Chondrocyte (in vitro differentiated cells): ENCODE results near the gene RTN4IP1. TPM values are rescaled to one million over a fixed set of nuclear protein-coding genes. Genes with fewer than 3 reads are reported as not detected.

Experiments
- DNase-seq: peaks from one replicate; pipeline ENCODE4 v3.0.0; 2021; ENCODE audit warnings: mixed read lengths, low spot score
- H3K27ac Mint-ChIP-seq: one replicate; pipeline ENCODE4 v1.8.0; 2021; ENCODE audit warnings: mild to moderate bottlenecking, moderate library complexity, mixed read lengths; ENCODE audit not compliant: unreplicated experiment
- H3K27me3 Mint-ChIP-seq: 2 replicates; pipeline ENCODE4 v1.8.0; 2021; ENCODE audit warnings: low read depth, mixed read lengths
- H3K36me3 Mint-ChIP-seq: 2 replicates; pipeline ENCODE4 v1.8.0; 2021; ENCODE audit warnings: low read depth, mixed read lengths
- H3K4me1 Mint-ChIP-seq: 2 replicates; pipeline ENCODE4 v1.8.0; 2021; ENCODE audit warnings: low read depth, mild to moderate bottlenecking, mixed read lengths
- H3K4me3 Mint-ChIP-seq: one replicate; pipeline ENCODE4 v1.8.0; 2021; ENCODE audit warnings: mild to moderate bottlenecking, moderate library complexity, mixed read lengths; ENCODE audit not compliant: unreplicated experiment
- H3K9me3 Mint-ChIP-seq: 2 replicates; pipeline ENCODE4 v1.8.0; 2021; ENCODE audit warnings: low read depth, mixed read lengths
- total RNA-seq: library from RNA; stranded (reverse); gene quantifications from 3 replicates; pipeline ENCODE4 v1.2.1, GENCODE V29; 2021
- TF ChIP-seq, protein P1 (sequence below): fragments of 200-600 bp; sonication (generic); IDR thresholded peaks from 2 replicates; pipeline ENCODE4 v1.5.0; 2021; ENCODE audit warnings: antibody characterized with exemption, mild to moderate bottlenecking, moderate library complexity

The RTN4IP1 gene
- total RNA-seq, 1 donor from 2014 or later, result 3.7 TPM

DNA sequence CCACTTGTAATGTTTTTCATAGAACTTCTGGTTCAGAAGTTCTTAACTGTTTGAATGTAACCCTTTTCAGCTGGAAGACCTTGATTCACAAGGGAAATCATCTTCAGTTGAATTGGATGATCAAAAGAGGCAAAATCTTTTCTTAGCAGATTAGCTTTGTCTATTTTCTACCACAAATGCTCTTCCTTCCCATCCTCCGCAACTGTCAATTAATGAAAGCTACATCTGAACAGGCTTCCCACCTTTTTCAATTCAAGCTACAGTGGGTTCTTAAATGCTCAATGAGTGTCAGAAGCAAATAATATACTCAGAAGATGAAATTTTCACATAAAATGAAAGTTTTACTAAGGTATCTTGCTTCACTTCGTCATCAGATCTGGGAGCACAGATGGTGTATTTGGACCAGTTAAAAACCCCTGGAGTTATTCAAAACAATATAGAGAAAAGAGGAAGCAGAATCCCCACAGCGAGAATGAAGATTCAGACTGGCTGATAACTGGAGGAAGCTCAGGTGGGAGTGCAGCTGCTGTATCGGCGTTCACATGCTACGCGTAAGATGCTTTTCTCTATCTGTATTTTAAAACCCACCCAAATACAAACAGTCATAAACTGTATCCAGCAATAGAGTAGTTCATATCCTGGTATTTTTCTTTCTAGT, 19.5 kb upstream of the RTN4IP1 start:
- TF ChIP-seq, protein P1, sequence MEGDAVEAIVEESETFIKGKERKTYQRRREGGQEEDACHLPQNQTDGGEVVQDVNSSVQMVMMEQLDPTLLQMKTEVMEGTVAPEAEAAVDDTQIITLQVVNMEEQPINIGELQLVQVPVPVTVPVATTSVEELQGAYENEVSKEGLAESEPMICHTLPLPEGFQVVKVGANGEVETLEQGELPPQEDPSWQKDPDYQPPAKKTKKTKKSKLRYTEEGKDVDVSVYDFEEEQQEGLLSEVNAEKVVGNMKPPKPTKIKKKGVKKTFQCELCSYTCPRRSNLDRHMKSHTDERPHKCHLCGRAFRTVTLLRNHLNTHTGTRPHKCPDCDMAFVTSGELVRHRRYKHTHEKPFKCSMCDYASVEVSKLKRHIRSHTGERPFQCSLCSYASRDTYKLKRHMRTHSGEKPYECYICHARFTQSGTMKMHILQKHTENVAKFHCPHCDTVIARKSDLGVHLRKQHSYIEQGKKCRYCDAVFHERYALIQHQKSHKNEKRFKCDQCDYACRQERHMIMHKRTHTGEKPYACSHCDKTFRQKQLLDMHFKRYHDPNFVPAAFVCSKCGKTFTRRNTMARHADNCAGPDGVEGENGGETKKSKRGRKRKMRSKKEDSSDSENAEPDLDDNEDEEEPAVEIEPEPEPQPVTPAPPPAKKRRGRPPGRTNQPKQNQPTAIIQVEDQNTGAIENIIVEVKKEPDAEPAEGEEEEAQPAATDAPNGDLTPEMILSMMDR, result no peak
- DNase-seq, result no peak
- H3K9me3 Mint-ChIP-seq, result no peaks in the 10 kb centered on the region
- no peak overlapping the region for H3K4me3 Mint-ChIP-seq
- H3K4me1 Mint-ChIP-seq, result no peaks in the 10 kb centered on the region
- H3K27me3 Mint-ChIP-seq, result no peaks in the 10 kb centered on the region
- H3K36me3 Mint-ChIP-seq, result peaks cover 17% of the 10 kb centered on the region
- no peak overlapping the region for H3K27ac Mint-ChIP-seq

- H3K27me3 Mint-ChIP-seq, result no peaks in the 10 kb centered on the region
- no peak for DNase-seq
- peaks cover 6% of the 10 kb centered on the region for H3K4me1 Mint-ChIP-seq
- TF ChIP-seq, protein P1, result no peak
- H3K4me3 Mint-ChIP-seq, result no peak overlapping the region
- no peak overlapping the region for H3K27ac Mint-ChIP-seq
- H3K36me3 Mint-ChIP-seq, result peaks cover 19% of the 10 kb centered on the region
- no peaks in the 10 kb centered on the region for H3K9me3 Mint-ChIP-seq
These were observed 13.8 kb upstream of the RTN4IP1 start for GRCh38 chr6:106643061-106643460.

DNA sequence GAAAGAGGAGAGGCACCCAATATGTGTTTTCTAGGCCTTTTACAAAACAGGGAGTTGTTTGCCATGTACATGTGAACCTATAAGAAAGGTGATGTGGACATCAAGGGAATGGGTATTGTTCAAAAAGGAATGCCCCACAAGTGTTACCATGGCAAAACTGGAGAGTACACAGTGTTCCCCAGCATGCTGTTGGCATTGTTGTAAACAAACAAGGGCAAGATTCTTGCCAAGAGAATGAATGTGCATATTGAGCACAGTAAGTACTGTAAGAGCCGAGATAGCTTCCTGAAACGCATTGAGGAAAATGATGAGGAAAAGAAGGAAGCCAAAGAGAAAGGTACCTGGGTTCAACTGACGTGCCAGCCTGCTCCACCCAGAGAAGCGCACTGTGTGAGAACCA, 13.2 kb upstream of the RTN4IP1 start:
- H3K27ac Mint-ChIP-seq, result no peak overlapping the region
- H3K4me3 Mint-ChIP-seq, result no peak overlapping the region
- no peak for DNase-seq
- peaks cover 6% of the 10 kb centered on the region for H3K4me1 Mint-ChIP-seq
- no peaks in the 10 kb centered on the region for H3K27me3 Mint-ChIP-seq
- H3K36me3 Mint-ChIP-seq, result peaks cover 19% of the 10 kb centered on the region
- H3K9me3 Mint-ChIP-seq, result no peaks in the 10 kb centered on the region
- TF ChIP-seq, protein P1, result no peak

- H3K4me1 Mint-ChIP-seq, result peaks cover 9% of the 10 kb centered on the region
- H3K9me3 Mint-ChIP-seq, result no peaks in the 10 kb centered on the region
- DNase-seq, result no peak
- no peaks in the 10 kb centered on the region for H3K27me3 Mint-ChIP-seq
- TF ChIP-seq, protein P1, result no peak
- H3K27ac Mint-ChIP-seq, result no peak overlapping the region
- H3K36me3 Mint-ChIP-seq, result peaks cover 18% of the 10 kb centered on the region
- no peak overlapping the region for H3K4me3 Mint-ChIP-seq
These were observed 10.5 kb upstream of the RTN4IP1 start for GRCh38 chr6:106639812-106640211.

GRCh38 chr6:106637717-106638341, 8.5 kb upstream of the RTN4IP1 start:
- H3K36me3 Mint-ChIP-seq, result peaks cover 10% of the 10 kb centered on the region
- DNase-seq, result no peak
- H3K4me1 Mint-ChIP-seq, result peaks cover 5% of the 10 kb centered on the region
- H3K4me3 Mint-ChIP-seq, result no peak overlapping the region
- no peaks in the 10 kb centered on the region for H3K9me3 Mint-ChIP-seq
- H3K27me3 Mint-ChIP-seq, result no peaks in the 10 kb centered on the region
- TF ChIP-seq, protein P1, result no peak
- no peak overlapping the region for H3K27ac Mint-ChIP-seq
